A549 (cell line): ENCODE measurements around the gene TNP2. TPM values are rescaled to one million over a fixed set of nuclear protein-coding genes. Genes with fewer than 3 reads are reported as not detected.

ENCODE experiments used
- ATAC-seq, 2 experiments: fragments of 200-7000 bp in 1 of 2; fragments of >200 bp in 1 of 2; cut with Nextera tagmentation in 1 of 2; cut with Tn5 transposase in 1 of 2; 3 replicates each; pipeline versions ENCODE4 v1.8.0 to v1.9.1; 2018 to 2020; ENCODE audit warnings: mild to moderate bottlenecking in 1 of 2, moderate library complexity in 1 of 2
- CTCF ChIA-PET: fragments of 300-600 bp; sonication (Branson Sonifier 250); formaldehyde crosslinking; extraction: SDS; loops from one replicate; lab custom pipeline; 2021; ENCODE audit warnings: antibody characterized with exemption, inconsistent platforms; lab: Yijun Ruan, JAX
- POLR2A ChIA-PET: fragments of 350-600 bp; formaldehyde crosslinking; extraction: SDS; loops from one replicate; lab custom pipeline; 2021; ENCODE audit warnings: antibody characterized with exemption, inconsistent platforms; lab: Yijun Ruan, JAX
- DNase-seq, 2 experiments: peaks; one replicate each; pipeline versions ENCODE4 v3.0.0 to v3.0.0-alpha.2; 2011 to 2016; ENCODE audit warnings: low read depth in 1 of 2, low spot score in 1 of 2
- FAIRE-seq: peaks from 2 replicates; lab custom pipeline; 2011; peaks lifted over from hg19 to GRCh38; lab: Jason Lieb, UNC
- H3K27ac ChIP-seq, 2 experiments: fragments of >200 bp; sonication (Bioruptor Twin); formaldehyde crosslinking; 3 replicates each; pipeline ENCODE4 v1.5.1; 2016 to 2017
- H3K4me1 ChIP-seq: fragments of >200 bp; sonication (Bioruptor Twin); formaldehyde crosslinking; 3 replicates; pipeline ENCODE4 v1.6.1; 2016
- H3K4me2 ChIP-seq: fragments of >200 bp; sonication (Bioruptor Twin); formaldehyde crosslinking; 3 replicates; pipeline ENCODE4 v1.6.1; 2016
- H3K4me3 ChIP-seq: fragments of >200 bp; sonication (Bioruptor Twin); formaldehyde crosslinking; 3 replicates; pipeline ENCODE4 v1.5.1; 2016
- H3K9me3 ChIP-seq: fragments of >200 bp; sonication (Bioruptor Twin); formaldehyde crosslinking; 3 replicates; pipeline ENCODE4 v1.6.1; 2016
- CBX8 ChIP-seq: fragments of 200-600 bp; sonication (generic); IDR thresholded peaks from 2 replicates; pipeline ENCODE4 v1.6.1; 2016
- CHD4 ChIP-seq: fragments of 200-600 bp; sonication (generic); IDR thresholded peaks from 2 replicates; pipeline ENCODE4 v1.6.1; 2016; ENCODE audit warnings: antibody characterized with exemption, mild to moderate bottlenecking, borderline replicate concordance
- EHMT2 ChIP-seq: fragments of 200-600 bp; sonication (generic); IDR thresholded peaks from 2 replicates; pipeline ENCODE4 v1.6.1; 2016; ENCODE audit warnings: antibody characterized with exemption, low read depth, mild to moderate bottlenecking, moderate library complexity
- GATA3 ChIP-seq: IDR thresholded peaks from 2 replicates; pipeline ENCODE4 v1.6.1; 2012; ENCODE audit warnings: borderline replicate concordance
- HMGXB4 ChIP-seq: fragments of 250-450 bp; sonication (Bioruptor Pico); IDR thresholded peaks from 2 replicates; pipeline ENCODE4 v1.5.0; 2021; ENCODE audit warnings: mild to moderate bottlenecking, moderate library complexity, borderline replicate concordance
- HOXB13 ChIP-seq: fragments of 250-450 bp; sonication (Bioruptor Pico); IDR thresholded peaks from 2 replicates; pipeline ENCODE4 v1.5.0; 2020; ENCODE audit warnings: low read depth, mild to moderate bottlenecking, moderate library complexity
- HOXB5 ChIP-seq: fragments of 250-450 bp; sonication (Bioruptor Pico); IDR thresholded peaks from 2 replicates; pipeline ENCODE4 v1.5.0; 2020; ENCODE audit warnings: mild to moderate bottlenecking, moderate library complexity
- KDM1A ChIP-seq: fragments of 200-600 bp; sonication (generic); IDR thresholded peaks from 2 replicates; pipeline ENCODE4 v1.6.1; 2016; ENCODE audit warnings: low read depth, mild to moderate bottlenecking
- MAFK ChIP-seq: fragments of 450-650 bp; IDR thresholded peaks from 2 replicates; pipeline ENCODE4 v1.6.1; 2014; ENCODE audit not compliant: partially characterized antibody
- MAZ ChIP-seq: fragments of 150-350 bp; IDR thresholded peaks from 2 replicates; pipeline ENCODE4 v1.6.1; 2014; ENCODE audit warnings: antibody characterized with exemption, low read depth, low read length, borderline replicate concordance
- NPAS2 ChIP-seq: fragments of 250-450 bp; sonication (Bioruptor Pico); IDR thresholded peaks from 2 replicates; pipeline ENCODE4 v1.8.0; 2022; ENCODE audit warnings: mild to moderate bottlenecking, moderate library complexity, borderline replicate concordance
- RARB ChIP-seq: fragments of 250-450 bp; sonication (Bioruptor Pico); IDR thresholded peaks from 2 replicates; pipeline ENCODE4 v1.8.0; 2021; ENCODE audit warnings: mild to moderate bottlenecking, moderate library complexity
- SMC3 ChIP-seq: fragments of >200 bp; sonication (Bioruptor Twin); formaldehyde crosslinking; IDR thresholded peaks from 3 replicates; pipeline ENCODE4 v1.6.1; 2018; ENCODE audit warnings: inconsistent platforms
- TFCP2L1 ChIP-seq: fragments of 250-450 bp; sonication (Bioruptor Pico); IDR thresholded peaks from 2 replicates; pipeline ENCODE4 v1.5.0; 2021; ENCODE audit warnings: mild to moderate bottlenecking
- ZC3H11A ChIP-seq: fragments of 450-650 bp; IDR thresholded peaks from 2 replicates; pipeline ENCODE4 v1.6.1; 2014; ENCODE audit warnings: antibody characterized with exemption, mild to moderate bottlenecking
- ZFP36 ChIP-seq: fragments of 450-650 bp; IDR thresholded peaks from 2 replicates; pipeline ENCODE4 v1.6.1; 2014; ENCODE audit warnings: borderline replicate concordance; ENCODE audit not compliant: partially characterized antibody
- WGBS: methylation state at CpG from one replicate; pipeline ENCODE4 v1.1.6; 2017; ENCODE audit errors: missing lambda C conversion rate; 5-methylcytosine and 5-hydroxymethylcytosine counted together
- polyA plus RNA-seq, 4 experiments: library from polyadenylated mRNA; depleted of rRNA in 3 of 4; stranded (reverse); fragments of >200 nt; fragmentation: RNase III in 1 of 4; extraction: RNeasy Plus Mini Kit Qiagen cat#74134 plus additional on column Dnase treatment in 1 of 4; gene quantifications; 2 replicates in 3 of 4; 3 replicates in 1 of 4; pipeline ENCODE4 v1.2.3, GENCODE V29; 2011 to 2017
- TF ChIP-seq, protein P1 (sequence below): fragments of 200-600 bp; sonication (generic); IDR thresholded peaks from 2 replicates; pipeline ENCODE4 v1.6.1; 2016; ENCODE audit warnings: antibody characterized with exemption, mild to moderate bottlenecking, moderate library complexity
- TF ChIP-seq, protein P2 (sequence below): fragments of 150-350 bp; IDR thresholded peaks from 2 replicates; pipeline ENCODE4 v1.6.1; 2014; ENCODE audit warnings: low read depth, mild to moderate bottlenecking, low read length
- TF ChIP-seq, protein P3 (sequence below): fragments of 450-650 bp; IDR thresholded peaks from 2 replicates; pipeline ENCODE4 v1.6.1; 2014; ENCODE audit warnings: antibody characterized with exemption

TNP2 gene
- polyA plus RNA-seq, 2 of the 4 experiments (the other 2 are of a cell fraction): not detected

- Histone ChIP-seq H3K27ac (no peak overlapping the region), H3K9me3 (no peaks in the 10 kb centered on the region), H3K4me1 (no peaks in the 10 kb centered on the region)
- ChIA-PET POLR2A (no interaction called here), CTCF (no interaction called here)
- no peak for FAIRE-seq
- TF ChIP-seq, protein P1, sequence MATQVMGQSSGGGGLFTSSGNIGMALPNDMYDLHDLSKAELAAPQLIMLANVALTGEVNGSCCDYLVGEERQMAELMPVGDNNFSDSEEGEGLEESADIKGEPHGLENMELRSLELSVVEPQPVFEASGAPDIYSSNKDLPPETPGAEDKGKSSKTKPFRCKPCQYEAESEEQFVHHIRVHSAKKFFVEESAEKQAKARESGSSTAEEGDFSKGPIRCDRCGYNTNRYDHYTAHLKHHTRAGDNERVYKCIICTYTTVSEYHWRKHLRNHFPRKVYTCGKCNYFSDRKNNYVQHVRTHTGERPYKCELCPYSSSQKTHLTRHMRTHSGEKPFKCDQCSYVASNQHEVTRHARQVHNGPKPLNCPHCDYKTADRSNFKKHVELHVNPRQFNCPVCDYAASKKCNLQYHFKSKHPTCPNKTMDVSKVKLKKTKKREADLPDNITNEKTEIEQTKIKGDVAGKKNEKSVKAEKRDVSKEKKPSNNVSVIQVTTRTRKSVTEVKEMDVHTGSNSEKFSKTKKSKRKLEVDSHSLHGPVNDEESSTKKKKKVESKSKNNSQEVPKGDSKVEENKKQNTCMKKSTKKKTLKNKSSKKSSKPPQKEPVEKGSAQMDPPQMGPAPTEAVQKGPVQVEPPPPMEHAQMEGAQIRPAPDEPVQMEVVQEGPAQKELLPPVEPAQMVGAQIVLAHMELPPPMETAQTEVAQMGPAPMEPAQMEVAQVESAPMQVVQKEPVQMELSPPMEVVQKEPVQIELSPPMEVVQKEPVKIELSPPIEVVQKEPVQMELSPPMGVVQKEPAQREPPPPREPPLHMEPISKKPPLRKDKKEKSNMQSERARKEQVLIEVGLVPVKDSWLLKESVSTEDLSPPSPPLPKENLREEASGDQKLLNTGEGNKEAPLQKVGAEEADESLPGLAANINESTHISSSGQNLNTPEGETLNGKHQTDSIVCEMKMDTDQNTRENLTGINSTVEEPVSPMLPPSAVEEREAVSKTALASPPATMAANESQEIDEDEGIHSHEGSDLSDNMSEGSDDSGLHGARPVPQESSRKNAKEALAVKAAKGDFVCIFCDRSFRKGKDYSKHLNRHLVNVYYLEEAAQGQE: peak; percentile 53; the same call in 1 of the 2 replicates
- TF ChIP-seq, protein P2, sequence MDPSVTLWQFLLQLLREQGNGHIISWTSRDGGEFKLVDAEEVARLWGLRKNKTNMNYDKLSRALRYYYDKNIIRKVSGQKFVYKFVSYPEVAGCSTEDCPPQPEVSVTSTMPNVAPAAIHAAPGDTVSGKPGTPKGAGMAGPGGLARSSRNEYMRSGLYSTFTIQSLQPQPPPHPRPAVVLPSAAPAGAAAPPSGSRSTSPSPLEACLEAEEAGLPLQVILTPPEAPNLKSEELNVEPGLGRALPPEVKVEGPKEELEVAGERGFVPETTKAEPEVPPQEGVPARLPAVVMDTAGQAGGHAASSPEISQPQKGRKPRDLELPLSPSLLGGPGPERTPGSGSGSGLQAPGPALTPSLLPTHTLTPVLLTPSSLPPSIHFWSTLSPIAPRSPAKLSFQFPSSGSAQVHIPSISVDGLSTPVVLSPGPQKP: no peak
- TF ChIP-seq EHMT2: no peak
- TF ChIP-seq, all 56 proteins: peak for 1
- Histone ChIP-seq H3K4me2 (no peak overlapping the region), H3K4me3 (no peak overlapping the region)
- DNase-seq: no peak
- WGBS: 29% methylated on average over 2 of the region's 2 CpGs
- ATAC-seq: no peak
Measured at GRCh38 chr16:11285842-11286241, 16.7 kb upstream of the TNP2 start.

DNA sequence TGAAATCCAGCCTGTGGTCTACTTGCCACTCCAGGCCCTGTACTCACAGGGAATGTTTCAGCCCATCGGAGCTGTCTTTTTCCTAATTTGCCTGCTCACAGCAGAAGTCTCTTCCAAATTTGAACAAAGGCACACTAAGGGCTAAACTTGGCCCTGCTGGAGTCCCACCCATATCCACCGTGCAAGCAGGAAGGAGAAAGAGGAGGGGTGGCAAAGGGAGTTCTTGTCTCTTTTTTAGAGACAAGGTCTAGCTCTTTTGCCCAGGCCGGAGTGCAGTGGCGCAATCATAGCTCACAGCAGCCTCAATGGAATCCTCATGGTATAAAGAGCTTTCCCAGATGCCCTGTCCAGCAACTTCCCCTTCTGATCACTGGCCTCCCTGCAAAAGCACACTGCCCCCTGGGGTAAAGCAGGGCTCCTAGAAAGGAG lies 14.7 kb upstream of the TNP2 start:
- Histone ChIP-seq H3K4me2 (no peak overlapping the region), H3K27ac (no peak overlapping the region), H3K4me3 (no peak overlapping the region), H3K4me1 (no peaks in the 10 kb centered on the region), H3K9me3 (no peaks in the 10 kb centered on the region)
- ChIA-PET POLR2A (no interaction called here), CTCF (interaction anchor here (0.9 to 2.1 kb wide), 5 partner anchors 10 to 319 kb away, joined by 3 to 8 read pairs (median 3); partner anchors contain the start of gene SOCS1)
- WGBS: 68% methylated on average over 4 of the region's 4 CpGs
- TF ChIP-seq GATA3 (no peak), NPAS2 (CRISPR knock-in tag) (no peak), SMC3 (no peak), HOXB13 (no peak), TFCP2L1 (CRISPR knock-in tag) (no peak), CBX8 (no peak), HOXB5 (no peak), HMGXB4 (CRISPR knock-in tag) (no peak), MAFK (no peak), ZFP36 (no peak), MAZ (no peak), ZC3H11A (no peak), CHD4 (no peak), RARB (no peak), KDM1A (no peak)
- TF ChIP-seq, protein P1: no peak
- TF ChIP-seq, protein P3, sequence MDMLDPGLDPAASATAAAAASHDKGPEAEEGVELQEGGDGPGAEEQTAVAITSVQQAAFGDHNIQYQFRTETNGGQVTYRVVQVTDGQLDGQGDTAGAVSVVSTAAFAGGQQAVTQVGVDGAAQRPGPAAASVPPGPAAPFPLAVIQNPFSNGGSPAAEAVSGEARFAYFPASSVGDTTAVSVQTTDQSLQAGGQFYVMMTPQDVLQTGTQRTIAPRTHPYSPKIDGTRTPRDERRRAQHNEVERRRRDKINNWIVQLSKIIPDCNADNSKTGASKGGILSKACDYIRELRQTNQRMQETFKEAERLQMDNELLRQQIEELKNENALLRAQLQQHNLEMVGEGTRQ: no peak
- no peak for DNase-seq
- ATAC-seq: no peak; a peak in 1 of 6 replicates
- no peak for FAIRE-seq
